GM04503 (cell line): Measurements from ENCODE around the gene PDE12.
"Not testable (repeated sequence)": the region's sequence is repeated elsewhere in the genome, so short reads cannot be mapped to it uniquely, and the experiment has no call there.

Source experiments
- DNase-seq: peaks from one replicate; pipeline ENCODE4 v3.0.0-alpha.2; 2012; ENCODE audit warnings: low read depth

Gene PDE12

DNA sequence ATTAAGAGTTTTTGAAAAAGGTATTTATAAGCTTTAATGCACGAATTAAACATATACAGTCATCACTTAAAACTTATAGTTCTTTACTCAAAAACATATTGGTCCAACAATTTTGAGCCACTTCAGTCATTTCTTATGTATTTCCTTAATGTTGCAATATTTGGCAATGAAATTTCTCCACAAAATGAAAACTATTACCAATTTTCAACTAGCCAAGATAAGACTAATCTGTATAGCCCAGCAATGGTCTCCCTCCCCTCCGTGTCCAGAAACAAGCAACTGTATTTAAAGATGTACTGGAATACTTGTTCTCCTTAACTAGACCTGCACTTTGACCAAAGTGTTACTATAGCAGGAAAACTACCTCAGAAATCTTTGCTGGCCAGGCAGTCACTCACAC lies 31.8 kb downstream of the PDE12 start:
- DNase-seq: no peak

DNA sequence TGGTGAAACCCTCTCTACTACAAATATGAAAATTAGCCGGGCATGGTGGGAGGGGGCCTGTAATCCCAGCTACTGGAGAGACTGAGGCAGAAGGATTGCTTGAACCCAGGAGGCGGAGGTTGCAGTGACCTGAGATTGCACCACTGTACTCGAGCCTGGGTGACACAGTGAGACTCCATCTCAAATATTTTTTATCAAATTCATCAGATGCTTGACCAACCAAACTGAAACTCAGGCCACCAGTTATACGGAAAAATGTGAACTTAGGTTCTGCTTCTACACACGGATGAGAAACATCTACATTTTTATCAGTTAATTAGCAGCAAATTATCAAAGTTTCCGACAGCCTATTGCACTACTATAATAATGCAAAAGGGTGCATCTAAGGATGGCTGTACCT lies 36.2 kb downstream of the PDE12 start:
- DNase-seq: no peak

DNA sequence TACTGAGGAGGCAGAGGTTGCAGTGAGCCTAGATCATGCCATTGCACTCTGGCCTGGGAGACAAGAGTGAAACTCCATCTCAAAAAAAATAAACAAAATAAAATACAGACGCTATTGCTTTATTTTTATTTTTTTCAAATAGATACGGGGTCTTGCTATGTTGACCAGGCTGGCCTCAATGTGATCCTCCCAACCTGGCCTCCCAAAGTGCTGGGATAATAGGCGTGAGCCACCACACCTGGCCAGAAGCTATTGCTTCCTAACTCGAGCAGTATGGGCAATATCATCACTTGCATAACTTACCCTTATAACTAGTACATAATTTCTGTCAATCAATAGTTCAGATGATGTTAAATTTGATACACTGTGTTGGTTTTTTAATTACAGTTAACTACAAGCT lies 38.1 kb downstream of the PDE12 start:
- no peak for DNase-seq

DNA sequence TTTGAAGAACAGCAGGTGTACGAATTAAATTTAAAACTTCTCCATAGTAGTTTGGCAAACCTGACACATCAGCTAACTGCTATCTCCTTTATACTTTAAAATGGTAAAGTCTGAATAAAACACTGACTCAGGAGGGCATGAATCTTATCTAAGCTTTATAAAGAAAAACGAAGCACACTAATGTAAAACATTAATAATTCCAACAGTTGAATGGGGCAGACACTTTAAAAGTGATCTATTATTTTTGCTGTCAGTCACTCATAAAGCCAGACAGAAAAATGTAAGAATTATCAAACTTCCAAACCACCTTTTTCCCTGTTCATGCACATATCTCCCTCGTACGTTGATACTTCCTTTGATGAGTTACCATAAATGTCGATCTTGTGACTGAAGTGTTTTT lies 38.5 kb downstream of the PDE12 start:
- no peak for DNase-seq

DNA sequence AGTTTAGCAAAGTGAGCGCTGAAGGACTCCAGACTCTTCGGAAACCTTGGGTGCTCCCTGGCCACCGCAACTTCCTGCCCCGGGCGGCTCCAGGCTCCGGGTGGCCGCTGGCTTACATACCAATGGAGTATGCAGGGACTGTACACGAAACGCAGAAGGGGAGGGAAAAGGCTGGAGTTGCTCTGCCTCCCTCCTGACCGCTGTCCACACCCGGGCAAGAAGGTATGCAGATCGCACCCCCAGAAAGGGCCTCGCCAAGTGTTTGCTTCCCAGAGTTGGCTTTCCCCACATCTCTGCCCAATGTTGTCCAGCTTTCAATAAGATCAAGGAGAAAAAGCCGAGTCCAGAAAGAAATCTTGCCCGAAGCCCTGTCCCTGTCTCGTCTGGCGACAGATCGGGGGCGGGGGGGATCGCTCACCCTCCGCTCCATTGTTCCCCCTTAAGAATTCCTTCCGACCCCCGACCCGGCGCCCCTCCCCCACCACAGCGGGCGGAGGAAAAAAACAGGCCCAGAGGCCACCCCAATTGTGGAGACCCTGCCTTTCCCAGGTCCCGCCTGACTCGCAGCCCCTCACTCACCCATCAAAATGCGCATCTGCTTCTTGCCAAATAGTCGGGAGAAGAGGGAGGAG lies 40.5 kb downstream of the PDE12 start:
- peak; percentile 77 for DNase-seq

DNA sequence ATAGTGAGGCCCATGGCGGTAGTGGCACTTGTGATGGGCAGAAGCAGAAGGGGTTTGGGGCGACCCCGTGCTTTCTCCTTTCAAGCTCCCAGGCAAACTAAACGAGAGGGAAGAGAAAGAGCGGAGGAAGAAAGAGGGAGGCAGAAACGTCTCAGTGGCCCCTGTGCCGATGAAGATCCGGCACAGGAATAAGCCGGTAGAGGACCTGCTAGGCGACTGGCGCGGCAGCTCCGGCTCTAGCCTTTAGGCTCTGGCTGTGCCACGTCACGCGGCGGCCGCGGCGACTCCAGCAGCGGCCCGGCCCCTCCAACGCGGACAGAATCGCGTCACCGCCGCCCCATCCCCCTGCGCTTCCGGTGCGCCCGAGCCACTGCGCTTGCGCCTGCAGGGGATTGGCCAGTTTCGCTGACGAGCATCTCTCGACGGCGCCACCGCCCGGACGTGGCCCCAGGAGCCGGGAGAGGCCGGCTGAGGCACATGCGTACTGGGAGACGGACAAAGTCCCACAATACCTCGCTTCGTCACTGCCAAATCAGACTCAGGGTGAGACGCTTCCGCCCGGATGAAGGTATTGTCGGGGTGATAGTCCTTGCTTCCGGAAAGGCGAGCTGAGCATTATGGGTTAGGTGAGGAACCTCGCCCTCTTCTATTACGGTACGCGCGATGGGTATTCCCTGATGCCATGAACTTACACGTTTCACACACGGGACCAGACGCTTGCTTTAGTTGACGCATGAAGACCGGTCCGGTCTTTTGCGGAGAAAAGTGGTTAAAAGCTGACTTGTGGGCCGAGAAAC lies 41.3 kb downstream of the PDE12 start, which contains the start of gene ARF4:
Gene ARF4 (minus strand): TSS at position 218 of the 797 bp plus-strand sequence. CDS start 204 bp downstream, at position 14.
- DNase-seq: peak; percentile 97

DNA sequence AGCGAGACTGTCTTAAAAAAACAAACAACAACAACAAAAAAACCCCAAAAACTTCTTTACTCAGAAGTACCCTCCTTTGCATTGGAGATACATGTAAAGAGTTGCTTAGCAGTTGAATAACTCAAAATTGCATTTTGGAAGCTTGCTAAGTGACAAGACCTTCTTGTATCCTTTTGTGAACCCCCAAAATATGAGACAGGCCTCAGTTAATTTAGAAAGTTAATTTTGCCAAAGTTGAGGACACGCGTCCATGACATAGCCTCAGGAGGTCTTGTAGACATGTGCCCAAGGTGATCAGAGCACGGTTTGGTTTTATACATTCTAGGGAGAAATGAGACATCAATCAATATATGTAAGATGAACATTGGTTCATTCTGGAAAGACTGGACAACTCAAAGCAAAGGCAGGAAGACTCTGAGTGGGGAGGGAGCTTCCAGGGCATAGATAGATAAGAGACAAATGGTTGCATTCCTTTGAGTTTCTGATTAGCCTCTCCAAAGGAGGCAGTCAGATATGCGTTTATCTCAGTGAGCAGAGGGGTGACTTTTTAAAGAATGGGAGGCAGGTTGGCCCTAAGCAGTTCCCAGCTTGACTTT lies 42.8 kb downstream of the PDE12 start:
- DNase-seq: no peak

DNA sequence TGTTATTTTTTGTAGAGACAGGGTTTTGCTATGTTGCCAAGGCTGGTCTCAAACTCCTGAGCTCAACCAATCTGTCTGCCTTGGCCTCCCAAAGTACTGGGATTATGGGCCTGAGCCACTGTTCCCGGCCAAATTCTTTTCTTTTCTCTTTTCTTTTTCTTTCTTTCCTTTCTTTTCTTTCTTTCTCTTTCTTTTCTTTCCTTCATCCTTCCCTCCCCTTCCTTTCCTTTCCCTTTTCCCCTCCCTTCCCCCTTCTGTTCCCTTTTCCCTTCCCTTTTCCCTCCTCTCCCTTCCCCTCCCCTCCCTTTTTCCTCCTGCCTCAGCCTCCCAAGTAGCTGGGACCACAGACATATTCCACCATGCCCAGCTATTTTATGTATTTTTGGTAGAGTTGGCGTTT lies 44.1 kb downstream of the PDE12 start:
- DNase-seq: no peak

DNA sequence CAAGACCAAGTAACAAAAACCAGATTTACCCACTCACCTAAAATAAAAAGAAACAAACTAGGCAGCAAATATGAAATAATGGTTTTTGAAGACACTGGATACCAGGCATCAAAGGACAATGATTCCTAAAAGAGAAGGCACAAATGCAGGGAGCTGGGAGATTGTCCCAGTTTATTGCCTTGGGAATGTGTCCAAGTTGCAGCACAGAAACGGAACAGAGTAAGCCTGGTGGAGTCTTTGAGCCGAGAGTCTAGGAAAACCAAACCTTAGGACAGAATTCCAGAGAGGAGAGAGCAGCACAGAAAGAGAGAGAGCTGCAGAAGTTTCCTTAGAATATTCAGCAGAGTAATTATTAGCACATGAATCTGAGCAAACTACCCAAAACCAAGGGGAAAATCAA lies 48.9 kb downstream of the PDE12 start:
- DNase-seq: no peak

DNA sequence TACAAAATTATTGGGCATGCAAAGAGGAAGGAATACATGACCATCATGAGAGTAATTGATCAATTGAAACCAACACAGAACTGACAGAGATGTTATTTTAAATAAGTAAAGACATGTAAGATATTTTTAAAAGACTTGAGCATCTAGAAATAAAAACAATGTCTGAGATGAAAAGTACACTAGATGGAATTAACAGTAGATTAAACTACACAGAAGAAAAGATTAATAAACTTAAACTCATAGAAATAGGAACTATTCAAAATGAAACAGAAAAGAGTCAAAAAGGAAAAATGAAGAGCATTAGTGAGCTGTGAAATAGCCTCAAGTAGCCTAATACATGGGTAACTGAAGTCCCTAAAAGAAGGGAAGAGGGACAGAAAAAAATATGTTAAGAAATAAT lies 49.6 kb downstream of the PDE12 start:
- DNase-seq: no peak

DNA sequence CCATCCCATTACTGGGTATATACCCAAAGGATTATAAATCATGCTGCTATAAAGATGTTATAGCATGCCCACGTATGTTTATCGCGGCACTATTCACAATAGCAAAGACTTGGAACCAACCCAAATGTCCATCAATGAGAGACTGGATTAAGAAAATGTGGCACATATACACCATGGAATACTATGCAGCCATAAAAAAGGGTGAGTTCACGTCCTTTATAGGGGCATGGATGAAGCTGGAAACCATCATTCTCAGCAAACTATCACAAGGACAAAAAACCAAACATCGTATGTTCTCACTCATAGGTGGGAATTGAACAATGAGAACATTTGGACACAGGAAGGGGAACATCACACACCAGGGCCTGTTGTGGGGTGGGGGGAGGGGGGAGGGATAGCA lies 55.8 kb downstream of the PDE12 start:
- not testable (repeated sequence) for DNase-seq

DNA sequence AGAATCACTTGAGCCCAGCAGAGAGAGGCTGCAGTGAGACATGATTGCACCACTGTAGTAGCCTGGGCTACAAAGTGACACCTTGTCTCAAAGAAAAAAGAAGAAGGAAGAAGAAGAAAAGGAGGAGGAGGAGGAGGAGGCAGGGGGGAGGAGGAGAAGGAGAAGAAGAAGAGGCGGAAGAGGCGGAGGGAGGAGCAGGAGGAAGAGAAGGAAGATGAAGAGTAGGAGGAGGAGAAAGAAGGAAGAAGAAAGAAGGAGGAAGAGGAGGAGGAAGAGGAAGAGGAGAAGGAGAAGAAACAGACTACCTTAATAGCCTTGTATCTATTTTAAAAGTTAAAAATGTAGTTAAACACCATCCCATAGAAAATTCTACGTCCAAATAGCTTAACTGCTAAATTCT lies 60.2 kb downstream of the PDE12 start:
- DNase-seq: no peak
